Endothelial cell (in vitro differentiated cells): Measurements from ENCODE around the gene DISP3. TPM values are rescaled to one million over a fixed set of nuclear protein-coding genes. Genes with fewer than 3 reads are reported as not detected.
A peak's percentile ranks its signal among the peaks of the same experiment; 100 is the strongest.

Experiments used
- DNase-seq: peaks from one replicate; pipeline ENCODE4 v3.0.0; 2021; ENCODE audit warnings: low spot score
- H3K27ac Mint-ChIP-seq: one replicate; pipeline ENCODE4 v1.8.0; 2021; ENCODE audit warnings: mixed read lengths, inconsistent platforms; ENCODE audit not compliant: unreplicated experiment
- H3K27me3 Mint-ChIP-seq: one replicate; pipeline ENCODE4 v1.8.0; 2021; ENCODE audit warnings: mild to moderate bottlenecking, moderate library complexity, mixed read lengths, inconsistent platforms; ENCODE audit not compliant: unreplicated experiment
- H3K36me3 Mint-ChIP-seq: one replicate; pipeline ENCODE4 v1.8.0; 2021; ENCODE audit warnings: mild to moderate bottlenecking, low read depth, mixed read lengths, inconsistent platforms; ENCODE audit not compliant: unreplicated experiment
- H3K4me1 Mint-ChIP-seq: one replicate; pipeline ENCODE4 v1.8.0; 2021; ENCODE audit warnings: mild to moderate bottlenecking, mixed read lengths, inconsistent platforms; ENCODE audit not compliant: unreplicated experiment
- H3K4me3 Mint-ChIP-seq: one replicate; pipeline ENCODE4 v1.8.0; 2021; ENCODE audit warnings: mild to moderate bottlenecking, mixed read lengths, inconsistent platforms; ENCODE audit not compliant: unreplicated experiment
- H3K9me3 Mint-ChIP-seq: one replicate; pipeline ENCODE4 v1.8.0; 2021; ENCODE audit warnings: mixed read lengths, inconsistent platforms; ENCODE audit not compliant: unreplicated experiment
- total RNA-seq: library from RNA; stranded (reverse); fragmentation: NEBNext Ultra II Directional; extraction: Animal tissue kit (Norgen Biotek cat#: 25700); gene quantifications from one replicate; pipeline ENCODE4 v1.2.1, GENCODE V29; 2021; ENCODE audit not compliant: unreplicated experiment
- TF ChIP-seq, protein P1 (sequence below): fragments of 200-600 bp; sonication (generic); IDR thresholded peaks from one replicate; pipeline ENCODE4 v1.5.0; 2021; ENCODE audit warnings: antibody characterized with exemption; ENCODE audit not compliant: unreplicated experiment

The DISP3 gene
- total RNA-seq, 1 donor from 2014 or later, result 1.6 TPM

- Mint-ChIP-seq H3K36me3 (no peaks in the 10 kb centered on the region), H3K4me3 (no peak overlapping the region), H3K27me3 (peaks cover 7% of the 10 kb centered on the region), H3K4me1 (no peaks in the 10 kb centered on the region), H3K9me3 (no peaks in the 10 kb centered on the region), H3K27ac (no peak overlapping the region)
- TF ChIP-seq, protein P1, sequence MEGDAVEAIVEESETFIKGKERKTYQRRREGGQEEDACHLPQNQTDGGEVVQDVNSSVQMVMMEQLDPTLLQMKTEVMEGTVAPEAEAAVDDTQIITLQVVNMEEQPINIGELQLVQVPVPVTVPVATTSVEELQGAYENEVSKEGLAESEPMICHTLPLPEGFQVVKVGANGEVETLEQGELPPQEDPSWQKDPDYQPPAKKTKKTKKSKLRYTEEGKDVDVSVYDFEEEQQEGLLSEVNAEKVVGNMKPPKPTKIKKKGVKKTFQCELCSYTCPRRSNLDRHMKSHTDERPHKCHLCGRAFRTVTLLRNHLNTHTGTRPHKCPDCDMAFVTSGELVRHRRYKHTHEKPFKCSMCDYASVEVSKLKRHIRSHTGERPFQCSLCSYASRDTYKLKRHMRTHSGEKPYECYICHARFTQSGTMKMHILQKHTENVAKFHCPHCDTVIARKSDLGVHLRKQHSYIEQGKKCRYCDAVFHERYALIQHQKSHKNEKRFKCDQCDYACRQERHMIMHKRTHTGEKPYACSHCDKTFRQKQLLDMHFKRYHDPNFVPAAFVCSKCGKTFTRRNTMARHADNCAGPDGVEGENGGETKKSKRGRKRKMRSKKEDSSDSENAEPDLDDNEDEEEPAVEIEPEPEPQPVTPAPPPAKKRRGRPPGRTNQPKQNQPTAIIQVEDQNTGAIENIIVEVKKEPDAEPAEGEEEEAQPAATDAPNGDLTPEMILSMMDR, result no peak
- no peak for DNase-seq
Observed at GRCh38 chr1:11541956-11542355, 63.0 kb downstream of the DISP3 start.

- no peak overlapping the region for H3K27ac Mint-ChIP-seq
- DNase-seq, result no peak
- no peak overlapping the region for H3K4me3 Mint-ChIP-seq
- H3K9me3 Mint-ChIP-seq, result no peaks in the 10 kb centered on the region
- TF ChIP-seq, protein P1, result no peak
- peaks cover 7% of the 10 kb centered on the region for H3K27me3 Mint-ChIP-seq
- no peaks in the 10 kb centered on the region for H3K36me3 Mint-ChIP-seq
- no peaks in the 10 kb centered on the region for H3K4me1 Mint-ChIP-seq
Observed at GRCh38 chr1:11543392-11543791, 64.4 kb downstream of the DISP3 start.

GRCh38 chr1:11543796-11544195, 64.8 kb downstream of the DISP3 start:
- TF ChIP-seq, protein P1, result no peak
- Mint-ChIP-seq H3K4me3 (no peak overlapping the region), H3K27ac (no peak overlapping the region), H3K9me3 (no peaks in the 10 kb centered on the region), H3K27me3 (peaks cover 7% of the 10 kb centered on the region), H3K4me1 (no peaks in the 10 kb centered on the region), H3K36me3 (no peaks in the 10 kb centered on the region)
- no peak for DNase-seq

- Mint-ChIP-seq H3K27ac (no peak overlapping the region), H3K36me3 (no peaks in the 10 kb centered on the region), H3K4me1 (no peaks in the 10 kb centered on the region), H3K27me3 (peaks cover 9% of the 10 kb centered on the region), H3K9me3 (no peaks in the 10 kb centered on the region), H3K4me3 (no peak overlapping the region)
- no peak for DNase-seq
- TF ChIP-seq, protein P1, result no peak
Observed at GRCh38 chr1:11546456-11546855, 67.5 kb downstream of the DISP3 start.

GRCh38 chr1:11550664-11551283, 71.8 kb downstream of the DISP3 start:
- H3K9me3 Mint-ChIP-seq, result no peaks in the 10 kb centered on the region
- TF ChIP-seq, protein P1, result no peak
- peak; percentile 82 for DNase-seq
- no peak overlapping the region for H3K4me3 Mint-ChIP-seq
- peaks cover 3% of the 10 kb centered on the region for H3K27me3 Mint-ChIP-seq
- peaks cover 11% of the 10 kb centered on the region for H3K4me1 Mint-ChIP-seq
- H3K27ac Mint-ChIP-seq, result no peak overlapping the region
- H3K36me3 Mint-ChIP-seq, result no peaks in the 10 kb centered on the region
